RPMI8226 (cell line): ENCODE measurements around the gene TOP1.
"Not testable (repeated sequence)": the region's sequence is repeated elsewhere in the genome, so short reads cannot be mapped to it uniquely, and the experiment has no call there.

Experiments
- DNase-seq: peaks from one replicate; pipeline ENCODE4 v3.0.0-alpha.2; 2015

The TOP1 gene

GRCh38 chr20:41028359-41029149 is at the start of gene TOP1:
TSS of gene TOP1 (plus strand) at chr20:41028822. CDS start at chr20:41029068, 246 bp downstream.
- DNase-seq = peak; percentile 100

DNA sequence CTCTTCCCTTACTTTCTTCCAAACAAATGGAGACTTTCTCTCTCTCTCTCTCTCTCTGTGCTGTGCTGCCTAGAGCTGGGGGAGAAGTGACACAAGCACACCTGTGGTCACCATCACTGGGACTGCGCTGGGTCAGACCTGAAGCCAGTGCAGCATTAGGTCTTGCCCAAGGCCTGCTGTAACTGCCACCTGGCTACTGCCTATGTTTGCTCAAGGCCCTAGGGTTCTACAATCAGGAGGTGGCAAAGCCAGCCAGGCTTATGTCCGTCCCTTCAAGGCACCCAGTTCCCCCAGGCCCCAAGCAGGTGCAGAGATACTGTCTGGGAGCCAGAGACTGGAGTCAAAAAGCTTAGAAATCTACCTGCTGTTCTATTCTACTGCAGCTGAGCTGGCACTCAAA is 49.4 kb upstream of the TOP1 start:
- no peak for DNase-seq

DNA sequence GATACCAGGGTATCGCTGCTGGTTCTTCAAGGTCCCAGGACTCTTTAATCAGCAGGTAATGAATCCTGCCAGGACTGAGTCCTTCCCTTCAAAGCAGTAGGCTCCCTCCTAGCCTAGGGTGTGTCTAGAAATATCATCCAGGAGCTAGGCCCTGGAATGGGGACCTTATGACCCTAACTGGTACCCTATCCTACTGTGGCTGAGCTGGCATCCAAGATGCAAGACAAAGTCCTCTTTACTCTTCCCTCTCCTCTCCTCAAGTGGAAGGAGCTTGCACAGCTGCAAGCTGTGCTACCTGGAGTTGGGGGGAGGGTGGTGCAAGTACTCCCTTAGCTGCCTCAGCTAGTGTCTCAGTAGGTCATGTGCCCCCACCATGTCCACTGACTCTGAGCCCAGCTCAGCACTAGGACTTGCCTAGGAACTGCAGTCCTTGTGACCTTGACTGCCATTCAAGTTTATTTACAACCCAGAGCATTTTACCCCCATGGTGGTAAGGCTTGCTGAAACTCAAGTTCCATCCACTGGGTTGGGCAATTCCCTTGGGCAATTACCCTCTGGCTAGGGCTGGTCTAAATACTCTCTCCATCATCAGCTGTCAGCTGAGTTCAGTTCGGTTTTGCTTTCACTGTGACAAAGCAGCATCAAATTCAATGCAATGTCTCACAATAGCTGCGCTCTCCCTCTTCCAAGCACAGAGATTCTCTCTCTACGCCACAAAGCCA is 48.4 kb upstream of the TOP1 start:
- no peak for DNase-seq

DNA sequence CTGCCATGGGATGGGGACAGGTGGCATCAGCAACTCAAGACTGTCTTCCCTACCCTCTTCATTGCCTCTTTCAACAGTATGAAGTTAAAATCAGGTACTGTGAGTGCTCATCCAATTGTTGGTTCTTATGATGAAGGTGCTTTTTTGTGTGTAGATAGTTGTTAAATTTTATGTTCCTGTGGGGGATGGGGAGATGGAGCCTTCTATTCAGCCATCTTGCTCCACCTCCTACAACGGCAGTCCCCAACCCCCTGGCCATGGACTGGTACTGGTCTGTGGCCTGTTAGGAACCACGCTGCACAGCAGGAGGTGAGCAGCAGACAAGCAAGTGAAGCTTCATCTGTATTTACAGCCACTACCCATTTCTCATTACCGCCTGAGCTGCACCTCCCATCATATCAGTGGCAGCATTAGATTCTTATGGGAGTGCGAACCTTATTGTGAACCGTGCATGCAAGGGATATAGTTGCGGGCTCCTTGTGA is 47.8 kb upstream of the TOP1 start:
- DNase-seq = no peak

GRCh38 chr20:40982415-40983145 is 46.0 kb upstream of the TOP1 start:
- DNase-seq = peak; percentile 67

DNA sequence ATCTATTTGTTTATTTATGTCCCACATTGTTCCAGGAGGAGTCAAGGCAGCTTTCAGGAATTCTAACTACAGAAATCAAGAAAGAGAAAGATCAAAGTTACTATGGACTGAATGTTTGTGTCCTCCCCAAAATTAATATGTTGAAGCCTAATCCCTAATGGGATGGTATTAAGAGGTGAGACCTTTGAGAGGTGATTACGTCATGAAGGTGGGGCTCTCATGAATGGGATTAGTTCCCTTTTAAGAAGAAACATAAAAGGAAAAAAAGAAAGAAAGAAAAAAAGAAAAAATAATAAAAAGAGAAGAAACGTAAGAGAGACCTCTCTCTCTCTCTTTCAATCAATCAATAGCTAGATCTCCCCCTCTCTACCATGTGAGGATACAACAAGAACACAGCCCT is 44.7 kb upstream of the TOP1 start:
- no peak for DNase-seq

GRCh38 chr20:40984496-40984895 is 44.1 kb upstream of the TOP1 start:
- no peak for DNase-seq

GRCh38 chr20:40986774-40987173 is 41.8 kb upstream of the TOP1 start:
- peak; percentile 51 for DNase-seq

DNA sequence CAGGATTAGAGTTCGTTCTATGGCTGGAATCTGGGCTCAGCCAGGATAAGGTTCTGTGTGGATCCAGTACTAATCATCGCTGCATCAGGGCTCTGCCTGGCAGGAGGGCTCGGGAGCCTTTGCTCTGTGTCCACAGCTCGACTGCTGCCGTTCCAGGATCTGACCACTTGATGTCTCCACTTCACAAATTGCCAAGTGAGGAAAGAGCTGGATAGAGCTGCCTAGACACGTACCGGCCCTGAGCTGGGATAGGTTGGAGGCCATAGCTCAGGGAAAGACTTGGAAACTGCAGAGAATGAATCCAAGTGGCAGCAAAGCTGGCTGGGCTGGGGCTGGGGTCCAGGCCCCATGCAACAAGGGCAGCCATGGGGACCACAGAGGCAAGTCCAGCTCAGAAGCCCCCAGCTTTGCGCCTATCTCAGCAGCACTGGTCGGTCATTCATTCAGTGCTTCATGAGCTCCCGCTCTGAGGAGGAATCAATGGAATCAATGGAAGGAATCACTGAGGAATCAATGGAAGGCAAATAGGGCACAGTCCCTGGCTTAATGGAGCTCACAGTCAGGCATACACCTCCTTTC is 38.0 kb upstream of the TOP1 start:
- DNase-seq = peak; percentile 89

GRCh38 chr20:40991181-40991889 is 37.3 kb upstream of the TOP1 start:
- peak; percentile 97 for DNase-seq

DNA sequence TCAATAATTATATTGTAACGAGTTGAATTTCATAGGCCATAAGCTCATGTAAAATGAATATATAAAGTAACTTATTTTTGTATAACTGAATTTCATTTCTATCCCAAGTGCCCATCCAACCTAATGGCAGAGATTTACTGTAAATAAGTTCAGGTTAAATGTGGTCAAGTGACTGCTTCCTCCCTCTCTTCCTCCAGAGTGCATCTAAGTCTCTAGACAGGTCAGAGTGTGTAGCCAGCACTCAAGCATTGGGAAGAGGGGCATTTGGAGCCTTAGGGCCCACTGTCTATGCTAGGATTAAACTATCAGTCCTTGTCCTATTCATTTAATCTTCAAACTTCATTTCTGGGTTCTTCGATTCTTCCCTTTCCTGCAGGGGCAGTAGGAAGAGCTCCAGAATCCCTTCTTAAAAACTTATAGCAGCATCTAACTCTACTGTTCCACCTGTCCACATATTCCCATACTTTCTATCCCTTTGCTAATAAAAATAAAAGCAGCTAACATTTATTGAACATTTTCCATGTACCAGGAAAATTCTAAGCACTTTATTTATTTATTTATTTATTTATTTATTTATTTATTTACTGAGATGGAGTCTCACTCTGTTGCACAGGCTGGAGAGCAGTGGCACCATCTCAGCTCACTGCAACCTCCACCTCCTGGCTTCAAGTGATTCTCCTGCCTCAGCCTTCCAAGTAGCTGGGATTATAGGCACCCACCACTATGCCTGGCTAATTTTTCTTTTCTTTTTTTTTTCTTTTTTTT is 36.1 kb upstream of the TOP1 start:
- DNase-seq = no peak

DNA sequence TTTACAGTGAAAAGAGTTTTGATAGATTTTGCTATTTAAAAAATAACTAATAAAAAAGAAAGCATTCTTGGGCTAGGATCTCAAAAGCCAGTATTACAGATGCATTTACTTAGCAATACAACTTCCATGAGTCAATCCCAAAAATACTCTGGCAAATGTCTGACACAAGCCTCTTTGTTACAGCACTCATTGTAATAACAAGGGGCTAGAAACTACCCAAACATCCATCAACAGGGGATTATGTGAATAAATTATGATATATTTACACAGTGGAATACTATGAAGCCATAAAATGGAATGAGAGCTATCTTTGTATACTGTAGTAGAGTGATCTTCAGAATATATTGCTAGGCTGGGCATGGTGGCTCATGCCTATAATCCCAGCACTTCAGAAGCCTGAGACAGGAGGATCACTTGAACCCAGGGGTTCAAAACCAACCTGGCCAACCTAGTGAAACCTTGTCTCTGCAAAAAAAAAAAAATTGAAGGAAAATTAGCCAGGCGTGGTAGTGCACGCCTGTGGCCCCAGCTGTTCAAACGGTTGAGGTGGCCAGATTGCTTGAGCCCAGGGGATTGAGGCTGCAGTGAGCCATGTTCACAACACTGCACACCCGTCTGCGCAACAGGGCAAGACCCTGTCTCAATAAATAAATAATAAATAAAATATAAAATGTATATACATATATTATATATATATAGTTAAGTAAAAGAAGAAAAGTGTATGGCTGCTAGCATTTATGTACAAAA is 34.7 kb upstream of the TOP1 start:
- DNase-seq = no peak

GRCh38 chr20:40996326-40996725 is 32.3 kb upstream of the TOP1 start:
- DNase-seq = no peak

- DNase-seq = no peak
Observed at GRCh38 chr20:40997116-40997515, 31.5 kb upstream of the TOP1 start.

GRCh38 chr20:40999841-41000240 is 28.8 kb upstream of the TOP1 start:
- DNase-seq = no peak

- DNase-seq = no peak
Observed at GRCh38 chr20:41000628-41001027, 28.0 kb upstream of the TOP1 start.

GRCh38 chr20:41001497-41001896 is 27.1 kb upstream of the TOP1 start:
- no peak for DNase-seq

- no peak for DNase-seq
Observed at GRCh38 chr20:41002842-41003142, 25.8 kb upstream of the TOP1 start.

GRCh38 chr20:41003143-41003935 is 25.3 kb upstream of the TOP1 start:
- DNase-seq = peak; percentile 87

- DNase-seq = not testable (repeated sequence)
Observed at GRCh38 chr20:41003936-41004294, 24.7 kb upstream of the TOP1 start.
